SHP77 (cell line): ENCODE measurements around the gene ZBP1.

ENCODE experiments used
- DNase-seq, 2 experiments: peaks; one replicate each; lab custom pipeline; 2025; lab: John Stamatoyannopoulos, UW

Gene ZBP1

GRCh38 chr20:57598491-57598890, 21.7 kb downstream of the ZBP1 start:
- DNase-seq, result no peak

GRCh38 chr20:57598060-57598459, 22.2 kb downstream of the ZBP1 start:
- no peak for DNase-seq

- peak; percentile 32 to 76 for DNase-seq
These were observed 23.0 kb downstream of the ZBP1 start for GRCh38 chr20:57596998-57597939.

- no peak for DNase-seq
These were observed 23.9 kb downstream of the ZBP1 start for GRCh38 chr20:57596358-57596757.

GRCh38 chr20:57595041-57596030, 24.9 kb downstream of the ZBP1 start:
- DNase-seq, result no peak

GRCh38 chr20:57594092-57594951, 25.9 kb downstream of the ZBP1 start:
- DNase-seq, result peak in 1 of 2 experiments; percentile 51

GRCh38 chr20:57593134-57593886, 26.9 kb downstream of the ZBP1 start:
- DNase-seq, result no peak

- DNase-seq, result peak; percentile 15 to 29
These were observed 27.7 kb downstream of the ZBP1 start for GRCh38 chr20:57592263-57593092.

- no peak for DNase-seq
These were observed 28.7 kb downstream of the ZBP1 start for GRCh38 chr20:57591289-57592229.

- DNase-seq, result no peak
These were observed 29.5 kb downstream of the ZBP1 start for GRCh38 chr20:57590485-57591288.

GRCh38 chr20:57589728-57590484, 30.3 kb downstream of the ZBP1 start:
- DNase-seq, result no peak

GRCh38 chr20:57589123-57589727, 31.0 kb downstream of the ZBP1 start:
- no peak for DNase-seq

GRCh38 chr20:57588596-57588995, 31.6 kb downstream of the ZBP1 start:
- DNase-seq, result no peak

GRCh38 chr20:57587989-57588377, 32.2 kb downstream of the ZBP1 start:
- no peak for DNase-seq

- no peak for DNase-seq
These were observed 32.8 kb downstream of the ZBP1 start for GRCh38 chr20:57587278-57587988.

GRCh38 chr20:57586943-57587277, 33.3 kb downstream of the ZBP1 start:
- no peak for DNase-seq
